Thyroid gland (tissue), 4 donors: ENCODE results near the gene ABCA13.

Source experiments
- CTCF ChIP-seq, 6 experiments: fragments of 200-600 bp in 3 of 6; fragments of 450-650 bp in 3 of 6; sonication (generic) in 3 of 6; IDR thresholded peaks; one replicate each; pipeline ENCODE4 v1.5.1; 2016 to 2019; ENCODE audit warnings: antibody characterized with exemption in 6 of 6, mild to moderate bottlenecking in 2 of 6, inconsistent platforms in 1 of 6, moderate library complexity in 1 of 6
- POLR2A ChIP-seq, 2 donors: fragments of 450-650 bp; IDR thresholded peaks; one replicate each; pipeline ENCODE4 v1.6.1; 2017; ENCODE audit warnings: antibody characterized with exemption in 2 of 2, mild to moderate bottlenecking in 2 of 2, moderate library complexity in 1 of 2

GRCh38 chr7:48183370-48183743, 12.1 kb downstream of the ABCA13 start:
- TF ChIP-seq CTCF (IDR thresholded peaks at IDR 0.05) (no peak), POLR2A (IDR thresholded peaks at IDR 0.05) (no peak)
